GM21447 (cell line): ENCODE results near the gene SHISA2.
"Not testable (repeated sequence)": the region's sequence is repeated elsewhere in the genome, so short reads cannot be mapped to it uniquely, and the experiment has no call there.

Experiments
- ATAC-seq: cut with Tn5 transposase; IDR thresholded peaks from one replicate; pipeline ENCODE4 v1.9.1; 2021; ENCODE audit not compliant: unreplicated experiment

Gene SHISA2

GRCh38 chr13:26051657-26052311 lies at the start of gene SHISA2:
SHISA2 (minus strand) TSS chr13:26052016; CDS start chr13:26050975, 1,041 bp downstream.
- ATAC-seq, result no peak

- no peak for ATAC-seq
These were observed 44.2 kb upstream of the SHISA2 start for GRCh38 chr13:26095846-26096610.

- ATAC-seq, result no peak
These were observed 43.5 kb upstream of the SHISA2 start for GRCh38 chr13:26095338-26095737.

GRCh38 chr13:26076821-26077220 lies 25.0 kb upstream of the SHISA2 start:
- not testable (repeated sequence) for ATAC-seq

GRCh38 chr13:26075498-26075897 lies 23.7 kb upstream of the SHISA2 start:
- no peak for ATAC-seq

GRCh38 chr13:26074706-26075105 lies 22.9 kb upstream of the SHISA2 start:
- no peak for ATAC-seq

- not testable (repeated sequence) for ATAC-seq
These were observed 20.5 kb upstream of the SHISA2 start for GRCh38 chr13:26072335-26072734.

GRCh38 chr13:26071691-26072090 lies 19.9 kb upstream of the SHISA2 start:
- ATAC-seq, result no peak

GRCh38 chr13:26069642-26070041 lies 17.8 kb upstream of the SHISA2 start:
- ATAC-seq, result not testable (repeated sequence)

- not testable (repeated sequence) for ATAC-seq
These were observed 16.6 kb upstream of the SHISA2 start for GRCh38 chr13:26068372-26068771.

GRCh38 chr13:26067601-26068000 lies 15.8 kb upstream of the SHISA2 start:
- no peak for ATAC-seq

GRCh38 chr13:26066492-26066891 lies 14.7 kb upstream of the SHISA2 start:
- ATAC-seq, result not testable (repeated sequence)

GRCh38 chr13:26062853-26063444 lies 11.1 kb upstream of the SHISA2 start:
- ATAC-seq, result no peak

- ATAC-seq, result no peak
These were observed 10.1 kb upstream of the SHISA2 start for GRCh38 chr13:26061947-26062346.

- no peak for ATAC-seq
These were observed 9.4 kb upstream of the SHISA2 start for GRCh38 chr13:26061256-26061655.

GRCh38 chr13:26060357-26060756 lies 8.5 kb upstream of the SHISA2 start:
- no peak for ATAC-seq

- no peak for ATAC-seq
These were observed 6.9 kb upstream of the SHISA2 start for GRCh38 chr13:26058704-26059103.

GRCh38 chr13:26054896-26055295 lies 3.1 kb upstream of the SHISA2 start:
- ATAC-seq, result no peak

GRCh38 chr13:26053418-26053980 lies 1.7 kb upstream of the SHISA2 start:
- no peak for ATAC-seq

- ATAC-seq, result no peak
These were observed 521 bp upstream of the SHISA2 start for GRCh38 chr13:26052337-26052736.

- no peak for ATAC-seq
These were observed 572 bp downstream of the SHISA2 start for GRCh38 chr13:26051231-26051656.
